ENCODE measurements around the gene NAA16. TPM values are rescaled to one million over a fixed set of nuclear protein-coding genes. Genes with fewer than 3 reads are reported as not detected.

The NAA16 gene
- total and polyA plus RNA-seq, 10 of the 15 experiments (the other 5 are each of a cell fraction or from before 2014, with no cell fraction given): 5.4 to 18.5 (median 13.2) TPM

- H3K4me3 ChIP-seq: no peak overlapping the region
- SMC1A ChIA-PET (ENCODE audit: uncharacterized antibody, unreplicated experiment): interaction anchor here (1.0 kb wide), 1 partner anchor 14 kb away, joined by 3 read pairs; no protein-coding TSS in a partner anchor
- H4K20me1 ChIP-seq (ENCODE audit: control insufficient read depth, insufficient read depth): no peaks in the 10 kb centered on the region
- CTCF ChIA-PET: no interaction called here
- POLR2A ChIA-PET: no interaction called here
- H3K27ac ChIP-seq (ENCODE audit: control insufficient read depth, insufficient read depth): no peak overlapping the region
- BruUV-seq (replicated peaks): no TSS peak
- no peak for DNase-seq (ENCODE audit: low read depth, low spot score)
- in situ Hi-C loops (cut with MboI): no loop called here
- TF ChIP-seq NFIC (IDR thresholded peaks at IDR 0.05; ENCODE audit: low read depth, low read length) (no peak), RBBP5 (conservative IDR thresholded peaks at IDR 0.05) (no peak), MTA2 (IDR thresholded peaks at IDR 0.05; ENCODE audit: low read depth) (peak; percentile 48; the same call in 1 of the 2 replicates), ZNF217 (IDR thresholded peaks at IDR 0.05) (0 out of 2 replicates have a peak, but pooled peaks have one; percentile 21), GATAD2B (conservative IDR thresholded peaks at IDR 0.05; ENCODE audit: low read depth) (no peak), CREM (IDR thresholded peaks at IDR 0.05; ENCODE audit: low read depth) (no peak), CBX5 (IDR thresholded peaks at IDR 0.05; ENCODE audit: low read depth) (no peak), IKZF2 (IDR thresholded peaks at IDR 0.05) (peak; percentile 67; a peak in 3 of 4 replicates), IKZF1 (conservative IDR thresholded peaks at IDR 0.05) (peak; percentile 47; the same call in 1 of the 2 replicates), NFXL1 (IDR thresholded peaks at IDR 0.05; ENCODE audit: borderline replicate concordance) (no peak), MLLT1 (IDR thresholded peaks at IDR 0.05) (no peak)
- TF ChIP-seq, protein P1, sequence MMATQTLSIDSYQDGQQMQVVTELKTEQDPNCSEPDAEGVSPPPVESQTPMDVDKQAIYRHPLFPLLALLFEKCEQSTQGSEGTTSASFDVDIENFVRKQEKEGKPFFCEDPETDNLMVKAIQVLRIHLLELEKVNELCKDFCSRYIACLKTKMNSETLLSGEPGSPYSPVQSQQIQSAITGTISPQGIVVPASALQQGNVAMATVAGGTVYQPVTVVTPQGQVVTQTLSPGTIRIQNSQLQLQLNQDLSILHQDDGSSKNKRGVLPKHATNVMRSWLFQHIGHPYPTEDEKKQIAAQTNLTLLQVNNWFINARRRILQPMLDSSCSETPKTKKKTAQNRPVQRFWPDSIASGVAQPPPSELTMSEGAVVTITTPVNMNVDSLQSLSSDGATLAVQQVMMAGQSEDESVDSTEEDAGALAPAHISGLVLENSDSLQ (IDR thresholded peaks at IDR 0.05): peak; percentile 19; the same call in 1 of the 2 replicates
- TF ChIP-seq, protein P2, sequence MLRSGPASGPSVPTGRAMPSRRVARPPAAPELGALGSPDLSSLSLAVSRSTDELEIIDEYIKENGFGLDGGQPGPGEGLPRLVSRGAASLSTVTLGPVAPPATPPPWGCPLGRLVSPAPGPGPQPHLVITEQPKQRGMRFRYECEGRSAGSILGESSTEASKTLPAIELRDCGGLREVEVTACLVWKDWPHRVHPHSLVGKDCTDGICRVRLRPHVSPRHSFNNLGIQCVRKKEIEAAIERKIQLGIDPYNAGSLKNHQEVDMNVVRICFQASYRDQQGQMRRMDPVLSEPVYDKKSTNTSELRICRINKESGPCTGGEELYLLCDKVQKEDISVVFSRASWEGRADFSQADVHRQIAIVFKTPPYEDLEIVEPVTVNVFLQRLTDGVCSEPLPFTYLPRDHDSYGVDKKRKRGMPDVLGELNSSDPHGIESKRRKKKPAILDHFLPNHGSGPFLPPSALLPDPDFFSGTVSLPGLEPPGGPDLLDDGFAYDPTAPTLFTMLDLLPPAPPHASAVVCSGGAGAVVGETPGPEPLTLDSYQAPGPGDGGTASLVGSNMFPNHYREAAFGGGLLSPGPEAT (IDR thresholded peaks at IDR 0.05; ENCODE audit: low read depth): peak; percentile 58
- H3K9ac ChIP-seq (ENCODE audit: control insufficient read depth, insufficient read depth, low read length): no peak overlapping the region
- WGBS (ENCODE audit: insufficient coverage, insufficient replicate concordance, low lambda C conversion rate, missing lambda C conversion rate): 91% methylated on average over 1 of the region's 1 CpG
- no peak overlapping the region for H2AFZ ChIP-seq (ENCODE audit: control insufficient read depth, low read depth, low read length)
- RAD21 ChIA-PET (ENCODE audit: unreplicated experiment): no interaction called here
- ATAC-seq: peak; percentile 80
- H3K9me3 ChIP-seq (replicated peaks; ENCODE audit: control insufficient read depth, insufficient read depth, low read length): no peaks in the 10 kb centered on the region
- H3K4me1 ChIP-seq (ENCODE audit: control insufficient read depth, insufficient read depth, low read length): no peaks in the 10 kb centered on the region
- no peaks in the 10 kb centered on the region for H3K79me2 ChIP-seq (ENCODE audit: control insufficient read depth, insufficient read depth, low read length)
- H3K36me3 ChIP-seq (ENCODE audit: control insufficient read depth in 2 of 2, insufficient read depth in 2 of 2, low read length in 1 of 2): peaks cover 3 to 10% of the 10 kb centered on the region in 2 experiments; a peak in 3 of 4 replicates
- intact Hi-C loops (cut with micrococcal nuclease; ENCODE audit: unreplicated experiment): no loop called here
- no peaks in the 10 kb centered on the region for H3K27me3 ChIP-seq (replicated peaks in 1 of 2; ENCODE audit: control insufficient read depth in 2 of 2, insufficient read depth in 2 of 2, low read length in 1 of 2)
- FAIRE-seq: peak; percentile 35
- H3K4me2 ChIP-seq (ENCODE audit: control insufficient read depth, insufficient read depth): no peak overlapping the region
Observed at GRCh38 chr13:41326661-41327060, 15.6 kb downstream of the NAA16 start.

Data from GM12878 (cell line).